HCT116 (cell line): ENCODE results near the gene PGD. TPM values are rescaled to one million over a fixed set of nuclear protein-coding genes. Genes with fewer than 3 reads are reported as not detected.

Experiments
- ATAC-seq: fragments of 200-7000 bp; cut with Tn5 transposase; 2 replicates; pipeline ENCODE4 v1.9.1; 2020; ENCODE audit warnings: mild to moderate bottlenecking, moderate library complexity
- BruUV-seq: library from RNA; stranded (reverse); fragments of 400-500 nt; replicated peaks from 2 replicates; lab custom pipeline; 2021; lab: Mats Ljungman, UMichigan
- CTCF ChIA-PET: fragments of 300-600 bp; sonication (Branson Sonifier 250); formaldehyde crosslinking; loops from one replicate; lab custom pipeline; 2021; ENCODE audit warnings: antibody characterized with exemption; lab: Charles Lee
- POLR2A ChIA-PET: fragments of 300-600, 350-600 bp; sonication (Branson Sonifier 250); formaldehyde crosslinking; loops from one replicate; lab custom pipeline; 2021; ENCODE audit warnings: antibody characterized with exemption; lab: Charles Lee
- RAD21 ChIA-PET, 2 experiments: fragments of 300-600 bp; sonication (Branson Sonifier 250); formaldehyde crosslinking; loops; one replicate each; lab custom pipeline; 2023; ENCODE audit warnings: low total read pairs in 2 of 2; ENCODE audit not compliant: uncharacterized antibody in 2 of 2, unreplicated experiment in 2 of 2, low non-redundant PET in 1 of 2; lab: Charles Lee
- DNase-seq: peaks from one replicate; pipeline ENCODE4 v3.0.0-alpha.2; 2010; ENCODE audit warnings: low read depth, low spot score
- H2AFZ ChIP-seq: fragments of 200-600 bp; shearing (Covaris generic), sonication (generic); 2 replicates; pipeline ENCODE4 v1.6.1; 2017; ENCODE audit warnings: low read depth, mixed run types, mixed read lengths, antibody characterized with exemption, low read length; ENCODE audit not compliant: poor library complexity, severe bottlenecking
- H3K27ac ChIP-seq: 2 replicates; pipeline ENCODE4 v1.5.1; 2012; ENCODE audit warnings: low read depth, low read length
- H3K27me3 ChIP-seq: fragments of 200-600 bp; sonication (generic); 2 replicates; pipeline ENCODE4 v1.6.1; 2016; ENCODE audit warnings: mixed run types, low read length, mixed read lengths; ENCODE audit not compliant: insufficient read depth
- H3K36me3 ChIP-seq, 2 experiments: fragments of 200-500 bp in 1 of 2; fragments of 200-600 bp in 1 of 2; sonication (Bioruptor generic) in 1 of 2; sonication (generic) in 1 of 2; 2 replicates each; pipeline versions ENCODE4 v1.5.1 to v1.6.1; 2014 to 2016; ENCODE audit warnings: low read length in 2 of 2, inconsistent platforms in 1 of 2, mixed read lengths in 1 of 2, mixed run types in 1 of 2; ENCODE audit not compliant: insufficient read depth in 2 of 2, control insufficient read depth in 1 of 2
- H3K4me1 ChIP-seq, 2 experiments: fragments of 200-600 bp in 1 of 2; sonication (generic) in 1 of 2; 2 replicates each; pipeline versions ENCODE4 v1.5.1 to v1.6.1; 2012 to 2017; ENCODE audit warnings: low read length in 2 of 2, inconsistent platforms in 1 of 2, mild to moderate bottlenecking in 1 of 2, mixed read lengths in 1 of 2, mixed run types in 1 of 2, moderate library complexity in 1 of 2; ENCODE audit not compliant: insufficient read depth in 2 of 2, control insufficient read depth in 1 of 2
- H3K4me2 ChIP-seq: fragments of 200-600 bp; sonication (generic); 2 replicates; pipeline ENCODE4 v1.6.1; 2017; ENCODE audit warnings: mixed run types, low read length, mixed read lengths
- H3K4me3 ChIP-seq, 2 experiments: fragments of 200-600 bp in 1 of 2; sonication (generic) in 1 of 2; replicated peaks in 1 of 2; 2 replicates each; pipeline ENCODE4 v1.5.1; 2011 to 2016; ENCODE audit warnings: low read length in 2 of 2, control low read depth in 1 of 2, low read depth in 1 of 2, mild to moderate bottlenecking in 1 of 2, mixed read lengths in 1 of 2, mixed run types in 1 of 2
- H3K79me2 ChIP-seq: fragments of 200-600 bp; sonication (generic); 2 replicates; pipeline ENCODE4 v1.6.1; 2017; ENCODE audit warnings: mild to moderate bottlenecking, mixed run types, low read length, moderate library complexity, mixed read lengths; ENCODE audit not compliant: insufficient read depth
- H3K9ac ChIP-seq: fragments of 200-600 bp; sonication (generic); 2 replicates; pipeline ENCODE4 v1.6.1; 2016; ENCODE audit warnings: low read length, mixed read lengths
- H3K9me2 ChIP-seq: fragments of 200-600 bp; sonication (generic), shearing (Covaris generic); 2 replicates; pipeline ENCODE4 v1.6.1; 2017; ENCODE audit warnings: mixed run types, mild to moderate bottlenecking, moderate library complexity; ENCODE audit not compliant: insufficient read depth
- H3K9me3 ChIP-seq, 2 experiments: fragments of 200-500 bp in 1 of 2; fragments of 200-600 bp in 1 of 2; sonication (Bioruptor generic) in 1 of 2; sonication (generic) in 1 of 2; 2 replicates each; pipeline ENCODE4 v1.6.1; 2014 to 2017; ENCODE audit warnings: low read length in 2 of 2, mixed read lengths in 2 of 2, inconsistent platforms in 1 of 2, low read depth in 1 of 2, mild to moderate bottlenecking in 1 of 2, mixed run types in 1 of 2, moderate library complexity in 1 of 2; ENCODE audit not compliant: control insufficient read depth in 1 of 2, insufficient read depth in 1 of 2
- H4K20me1 ChIP-seq: fragments of 200-600 bp; sonication (generic), shearing (Covaris generic); 2 replicates; pipeline ENCODE4 v1.6.1; 2017; ENCODE audit warnings: mixed run types, mild to moderate bottlenecking, moderate library complexity; ENCODE audit not compliant: insufficient read depth
- ATF3 ChIP-seq: IDR thresholded peaks from 2 replicates; pipeline ENCODE4 v1.6.1; 2012
- CBX3 ChIP-seq: IDR thresholded peaks from 2 replicates; pipeline ENCODE4 v1.6.1; 2012; ENCODE audit warnings: low read depth
- CEBPB ChIP-seq: IDR thresholded peaks from 2 replicates; pipeline ENCODE4 v1.6.1; 2012; ENCODE audit warnings: low read depth
- CTCF ChIP-seq, 3 experiments: fragments of 200-600 bp in 1 of 3; sonication (generic) in 1 of 3; IDR thresholded peaks in 2 of 3; conservative IDR thresholded peaks in 1 of 3; 2 replicates each; pipeline ENCODE4 v1.5.1; 2012 to 2017; ENCODE audit warnings: low read depth in 2 of 3, low read length in 2 of 3, antibody characterized with exemption in 1 of 3, borderline replicate concordance in 1 of 3, control low read depth in 1 of 3, mild to moderate bottlenecking in 1 of 3, mixed read lengths in 1 of 3, mixed run types in 1 of 3, moderate library complexity in 1 of 3; ENCODE audit not compliant: insufficient read depth in 1 of 3
- EGR1 ChIP-seq: IDR thresholded peaks from 2 replicates; pipeline ENCODE4 v1.6.1; 2012; ENCODE audit warnings: low read depth
- FOSL1 ChIP-seq: IDR thresholded peaks from 2 replicates; pipeline ENCODE4 v1.6.1; 2012; ENCODE audit warnings: low read depth
- JUND ChIP-seq: IDR thresholded peaks from 2 replicates; pipeline ENCODE4 v1.6.1; 2012
- POLR2AphosphoS5 ChIP-seq: IDR thresholded peaks from 2 replicates; pipeline ENCODE4 v1.6.1; 2011; ENCODE audit warnings: mild to moderate bottlenecking, low read depth, low read length, moderate library complexity
- RAD21 ChIP-seq: IDR thresholded peaks from 2 replicates; pipeline ENCODE4 v1.6.1; 2012; ENCODE audit warnings: low read depth, mild to moderate bottlenecking
- REST ChIP-seq: IDR thresholded peaks from 2 replicates; pipeline ENCODE4 v1.6.1; 2012; ENCODE audit warnings: low read depth
- SRF ChIP-seq: IDR thresholded peaks from 2 replicates; pipeline ENCODE4 v1.6.1; 2012; ENCODE audit warnings: low read depth
- ZBTB33 ChIP-seq: IDR thresholded peaks from 2 replicates; pipeline ENCODE4 v1.6.1; 2011; ENCODE audit warnings: mild to moderate bottlenecking, low read length, moderate library complexity; ENCODE audit not compliant: insufficient replicate concordance; ENCODE audit errors: extremely low read depth
- intact Hi-C: fragments of 100-400 bp; cut with micrococcal nuclease; formaldehyde crosslinking; loops from 2 replicates; pipeline ENCODE4 v1.10.0; 2022
- total RNA-seq: library from RNA; stranded (reverse); gene quantifications from one replicate; pipeline ENCODE4 v1.2.1, GENCODE V29; 2021; ENCODE audit not compliant: unreplicated experiment

PGD gene
- total RNA-seq, 1 experiment from 2014 or later: 144 TPM

- no peak for TF ChIP-seq REST
- no peak for TF ChIP-seq ATF3
- TF ChIP-seq CBX3: peak; percentile 24; the same call in 1 of the 2 replicates
- peak; percentile 100 for TF ChIP-seq EGR1
- no peak for TF ChIP-seq CEBPB
- peak; percentile 81 for TF ChIP-seq POLR2AphosphoS5
Observed at GRCh38 chr1:10398734-10399443, at the start of gene PGD (continued).

GRCh38 chr1:10353282-10353681 lies 45.6 kb upstream of the PGD start:
- no peaks in the 10 kb centered on the region for H3K4me1 ChIP-seq
- no peak overlapping the region for H3K9ac ChIP-seq
- no peak overlapping the region for H3K27ac ChIP-seq
- POLR2A ChIA-PET: no interaction called here
- H2AFZ ChIP-seq: no peak overlapping the region
- CTCF ChIA-PET: no interaction called here
- ATAC-seq (no peak), DNase-seq (no peak)
- no peaks in the 10 kb centered on the region for H3K9me2 ChIP-seq
- H3K79me2 ChIP-seq: no peaks in the 10 kb centered on the region
- intact Hi-C loops: no loop called here
- H3K4me3 ChIP-seq: no peak overlapping the region
- H3K36me3 ChIP-seq: peaks cover 0 to 6% of the 10 kb centered on the region in 2 experiments; a peak in 2 of 4 replicates
- no peaks in the 10 kb centered on the region for H3K9me3 ChIP-seq
- BruUV-seq: no TSS peak
- RAD21 ChIA-PET: no interaction called here
- H3K4me2 ChIP-seq: no peak overlapping the region
- H4K20me1 ChIP-seq: no peaks in the 10 kb centered on the region; the same call in 1 of the 2 replicates
- no peaks in the 10 kb centered on the region for H3K27me3 ChIP-seq
- TF ChIP-seq REST: no peak
- TF ChIP-seq SRF: no peak
- no peak for TF ChIP-seq JUND
- TF ChIP-seq ZBTB33: no peak
- TF ChIP-seq EGR1: no peak
- TF ChIP-seq FOSL1: no peak
- TF ChIP-seq CTCF (IDR thresholded peaks at IDR 0.05 in 2 of 3, conservative IDR thresholded peaks at IDR 0.05 in 1 of 3; ENCODE audit: borderline replicate concordance in 1 of 3, insufficient read depth in 1 of 3, low read depth in 2 of 3, low read length in 2 of 3): no peak
- no peak for TF ChIP-seq RAD21
